Stimulated activated naive CD8-positive, alpha-beta T cell treated with anti-CD3 and anti-CD28 coated beads, Interleukin-15, amount 100 ng/mL, for 72 hours (primary cell): ENCODE data around the gene ZNF385D.

Source experiments
- ATAC-seq: fragments of 150-1000 bp; cut with Tn5 transposase; 2 replicates; pipeline ENCODE4 v1.10.0; 2021; ENCODE audit warnings: mild to moderate bottlenecking, moderate library complexity
- DNase-seq, 2 donors: peaks; one replicate each; pipeline ENCODE4 v3.0.0; 2021 to 2022
- H3K27ac Mint-ChIP-seq, 2 donors: one replicate each; pipeline ENCODE4 v1.8.0; 2022; ENCODE audit warnings: mild to moderate bottlenecking in 2 of 2, mixed read lengths in 2 of 2, moderate library complexity in 2 of 2
- H3K27me3 Mint-ChIP-seq: one replicate; pipeline ENCODE4 v1.8.0; 2022; ENCODE audit warnings: mixed read lengths
- H3K4me1 Mint-ChIP-seq: one replicate; pipeline ENCODE4 v1.8.0; 2022; ENCODE audit warnings: mild to moderate bottlenecking, mixed read lengths
- H3K4me3 Mint-ChIP-seq, 2 donors: one replicate each; pipeline ENCODE4 v1.8.0; 2022; ENCODE audit warnings: mild to moderate bottlenecking in 2 of 2, mixed read lengths in 2 of 2, moderate library complexity in 1 of 2
- H3K9me3 Mint-ChIP-seq, 2 donors: one replicate each; pipeline ENCODE4 v1.8.0; 2022; ENCODE audit warnings: mixed read lengths in 2 of 2

The ZNF385D gene

GRCh38 chr3:21750831-21751391 lies at the start of gene ZNF385D:
ZNF385D (minus strand) TSS chr3:21751210; CDS start chr3:21750916, 294 bp downstream.
- H3K4me3 Mint-ChIP-seq = no peak within 1 kb of the TSS
- no peak within 1 kb of the TSS for H3K27ac Mint-ChIP-seq
- DNase-seq (no peak), ATAC-seq (no peak)
- peaks cover 2 to 7% of the 10 kb centered on the region in 2 donors for H3K9me3 Mint-ChIP-seq
- no peaks in the 10 kb centered on the region for H3K4me1 Mint-ChIP-seq
- peaks cover 13% of the 10 kb centered on the region for H3K27me3 Mint-ChIP-seq

GRCh38 chr3:21798356-21799088 lies 47.5 kb upstream of the ZNF385D start:
- DNase-seq (no peak), ATAC-seq (no peak)
- Mint-ChIP-seq H3K27ac (no peak overlapping the region), H3K9me3 (peaks cover 10 to 17% of the 10 kb centered on the region in 2 donors), H3K4me3 (no peak overlapping the region), H3K4me1 (no peaks in the 10 kb centered on the region), H3K27me3 (no peaks in the 10 kb centered on the region)

DNA sequence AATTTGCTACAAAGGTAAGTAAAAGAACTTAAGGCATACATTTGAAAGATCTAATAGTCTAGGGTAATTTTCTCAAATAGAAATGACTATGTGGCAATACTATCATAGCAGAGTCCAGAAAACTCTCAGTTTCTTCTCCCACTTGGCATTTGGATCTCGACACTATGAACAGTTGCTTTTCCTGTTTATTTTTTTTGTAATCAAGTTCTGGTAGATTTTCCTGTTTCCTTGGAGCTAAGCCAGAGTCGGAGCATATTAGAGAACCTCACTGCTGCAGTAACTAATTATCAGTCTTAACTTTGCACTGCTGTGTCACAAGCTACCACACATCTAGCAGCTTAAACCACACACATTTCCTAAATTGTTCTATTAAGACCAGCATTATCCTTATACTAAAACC lies 44.9 kb upstream of the ZNF385D start:
- Mint-ChIP-seq H3K27ac (no peak overlapping the region), H3K9me3 (peaks cover 10 to 13% of the 10 kb centered on the region in 2 donors), H3K27me3 (no peaks in the 10 kb centered on the region)

GRCh38 chr3:21795152-21795837 lies 44.3 kb upstream of the ZNF385D start:
- Mint-ChIP-seq H3K4me1 (no peaks in the 10 kb centered on the region), H3K27me3 (no peaks in the 10 kb centered on the region), H3K9me3 (peaks cover 10 to 13% of the 10 kb centered on the region in 2 donors), H3K4me3 (no peak overlapping the region), H3K27ac (no peak overlapping the region)
- DNase-seq = no peak
- ATAC-seq = no peak

More for the DNA sequence above, 44.9 kb upstream of the ZNF385D start:
- DNase-seq (no peak), ATAC-seq (no peak)
- Mint-ChIP-seq H3K4me3 (no peak overlapping the region), H3K4me1 (no peaks in the 10 kb centered on the region)

DNA sequence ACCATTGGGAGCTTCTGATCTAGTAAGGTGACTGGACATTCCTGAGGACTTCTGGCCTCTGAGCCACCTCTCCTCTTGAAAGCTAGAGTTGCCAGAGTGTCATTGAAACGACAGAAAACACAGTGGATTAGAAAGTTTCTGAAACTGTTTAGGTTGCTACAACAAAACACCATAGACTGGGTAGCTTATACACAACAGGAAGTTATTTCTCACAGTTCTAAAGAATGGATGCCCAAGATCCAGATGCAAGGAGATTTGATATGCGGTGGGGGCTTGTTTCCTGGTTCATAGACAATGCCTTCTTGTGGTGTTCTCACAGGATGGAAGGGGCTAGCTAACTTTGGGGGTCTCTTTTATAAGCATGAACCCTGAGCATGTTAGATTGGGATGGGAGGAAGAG lies 43.3 kb upstream of the ZNF385D start:
- H3K27ac Mint-ChIP-seq = no peak overlapping the region

DNA sequence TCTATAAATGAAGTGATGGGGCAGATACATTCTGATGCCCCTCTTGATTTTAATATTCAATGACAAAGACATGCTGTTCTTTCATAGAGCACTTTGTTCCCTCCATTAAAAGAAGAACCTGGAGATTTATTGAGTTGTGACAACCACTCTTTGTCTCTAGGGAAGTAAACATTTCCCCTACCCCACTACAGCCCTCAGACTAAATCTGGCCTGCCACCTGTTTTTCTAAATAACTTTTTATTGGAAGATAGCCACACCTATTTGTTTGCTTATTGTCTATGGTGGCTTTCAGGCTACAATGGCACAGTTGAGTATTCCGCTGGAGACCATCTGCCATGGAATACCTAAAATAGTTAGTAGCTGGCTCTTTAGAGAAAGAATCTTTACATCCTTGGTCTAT lies 41.2 kb upstream of the ZNF385D start:
- DNase-seq (no peak), ATAC-seq (no peak)
- Mint-ChIP-seq H3K27ac (no peak overlapping the region), H3K9me3 (peaks cover 5 to 6% of the 10 kb centered on the region in 2 donors), H3K27me3 (no peaks in the 10 kb centered on the region), H3K4me3 (no peak overlapping the region), H3K4me1 (no peaks in the 10 kb centered on the region)

More for the DNA sequence above, 43.3 kb upstream of the ZNF385D start:
- DNase-seq (no peak), ATAC-seq (no peak)
- Mint-ChIP-seq H3K4me1 (no peaks in the 10 kb centered on the region), H3K27me3 (no peaks in the 10 kb centered on the region), H3K9me3 (peaks cover 8% of the 10 kb centered on the region in 2 donors), H3K4me3 (no peak overlapping the region)

DNA sequence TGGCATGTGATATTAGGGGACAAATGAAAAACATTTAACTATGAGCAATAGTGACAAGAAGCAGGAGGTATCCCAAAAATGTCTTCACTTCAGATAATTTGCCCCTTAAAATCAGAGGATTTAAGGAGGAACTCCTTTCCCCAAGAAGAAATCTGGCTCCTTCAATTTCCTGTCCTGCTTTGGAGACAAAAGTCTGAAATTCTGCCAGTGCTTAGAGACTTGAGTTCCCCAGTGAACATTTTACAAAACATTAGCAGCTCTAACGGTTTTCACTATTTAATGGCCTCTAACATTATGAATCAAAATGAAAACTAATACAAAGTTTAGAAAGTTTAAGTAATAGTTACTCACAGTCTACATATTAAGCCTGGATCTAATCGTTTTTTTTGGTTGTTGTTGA lies 40.3 kb upstream of the ZNF385D start:
- ATAC-seq (no peak), DNase-seq (no peak)
- Mint-ChIP-seq H3K27ac (no peak overlapping the region), H3K9me3 (peaks cover 9 to 10% of the 10 kb centered on the region in 2 donors), H3K4me1 (no peaks in the 10 kb centered on the region), H3K4me3 (no peak overlapping the region), H3K27me3 (no peaks in the 10 kb centered on the region)

GRCh38 chr3:21790466-21790865 lies 39.5 kb upstream of the ZNF385D start:
- ATAC-seq = no peak
- Mint-ChIP-seq H3K27me3 (no peaks in the 10 kb centered on the region), H3K9me3 (peaks cover 5 to 10% of the 10 kb centered on the region in 2 donors), H3K27ac (no peak overlapping the region), H3K4me3 (no peak overlapping the region), H3K4me1 (no peaks in the 10 kb centered on the region)
- DNase-seq = no peak

- Mint-ChIP-seq H3K27me3 (no peaks in the 10 kb centered on the region), H3K27ac (no peak overlapping the region), H3K4me3 (no peak overlapping the region), H3K4me1 (no peaks in the 10 kb centered on the region), H3K9me3 (peaks cover 5 to 10% of the 10 kb centered on the region in 2 donors)
- no peak for ATAC-seq
- no peak for DNase-seq
Measured at GRCh38 chr3:21789730-21790129, 38.7 kb upstream of the ZNF385D start.

DNA sequence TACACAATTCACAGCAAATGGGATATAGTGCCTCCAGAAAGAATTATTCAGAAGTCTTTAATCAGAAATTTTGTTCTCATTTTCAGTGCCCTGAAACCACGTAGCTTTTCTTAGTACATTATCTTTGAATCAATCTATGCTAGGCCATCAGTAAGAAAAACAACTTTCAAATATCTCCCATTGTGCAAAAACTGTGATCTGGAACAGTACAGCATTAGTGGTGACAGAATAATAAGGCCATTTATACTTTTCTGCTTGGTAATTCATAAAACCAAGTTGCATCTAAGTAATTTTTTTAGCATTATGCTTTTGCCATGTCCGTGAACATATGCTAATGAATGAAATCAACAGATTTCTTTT lies 35.4 kb upstream of the ZNF385D start:
- DNase-seq (no peak), ATAC-seq (no peak)
- no peak overlapping the region for H3K4me3 Mint-ChIP-seq
- no peaks in the 10 kb centered on the region for H3K4me1 Mint-ChIP-seq
- H3K27me3 Mint-ChIP-seq = no peaks in the 10 kb centered on the region
- peaks cover 5 to 10% of the 10 kb centered on the region in 2 donors for H3K9me3 Mint-ChIP-seq
- H3K27ac Mint-ChIP-seq = no peak overlapping the region

DNA sequence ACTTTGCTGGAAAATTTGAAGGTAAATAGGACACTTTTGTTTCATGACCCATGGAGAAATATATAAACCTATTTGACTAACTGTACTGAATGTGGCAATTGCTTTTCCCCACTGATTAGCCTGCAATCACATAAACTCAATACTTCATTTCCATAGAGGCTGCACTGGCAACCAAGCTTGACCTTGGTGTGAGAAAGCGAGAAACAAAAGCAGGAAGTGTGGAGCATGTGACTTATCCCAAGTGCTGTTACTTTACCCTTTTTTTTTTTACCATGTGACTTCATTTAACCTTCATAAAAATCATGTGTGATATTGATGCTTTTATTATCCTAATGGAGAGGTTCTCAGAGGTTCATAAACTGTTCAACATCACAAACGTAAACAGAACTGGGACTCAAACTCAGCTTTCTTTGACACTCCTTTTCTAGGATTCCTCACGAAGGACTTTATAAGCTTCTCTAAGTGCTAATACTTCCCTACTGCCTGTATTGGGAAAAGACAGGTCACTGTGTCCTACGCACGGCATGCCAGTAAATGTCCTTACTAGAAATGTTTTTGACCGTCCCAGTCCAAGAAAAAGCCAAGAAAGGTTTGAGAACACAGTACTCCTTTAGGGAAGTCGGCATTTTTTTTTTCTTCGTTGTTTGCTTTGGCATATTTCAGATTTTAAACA lies 34.9 kb upstream of the ZNF385D start:
- Mint-ChIP-seq H3K9me3 (peaks cover 5 to 10% of the 10 kb centered on the region in 2 donors), H3K27ac (no peak overlapping the region), H3K27me3 (no peaks in the 10 kb centered on the region), H3K4me3 (no peak overlapping the region), H3K4me1 (no peaks in the 10 kb centered on the region)
- no peak for DNase-seq
- no peak for ATAC-seq

DNA sequence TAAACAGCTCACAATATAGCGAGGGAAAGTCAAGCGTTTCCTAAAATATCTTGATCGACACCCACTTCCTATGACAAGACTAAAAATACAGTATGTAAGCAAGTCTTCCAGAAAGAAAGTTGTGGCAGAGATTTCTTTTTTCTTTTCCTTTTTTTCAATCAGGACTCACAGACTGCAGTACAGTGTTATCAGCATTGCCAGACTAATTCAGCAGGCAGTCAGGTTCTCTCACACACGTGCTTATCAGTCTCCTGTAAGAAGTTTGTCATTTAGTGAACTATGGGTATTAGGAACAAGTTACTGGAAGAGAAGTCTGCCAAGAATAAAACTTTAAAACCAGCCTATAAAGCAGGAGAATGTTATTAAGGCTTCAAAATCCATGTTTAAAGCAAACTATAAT lies 32.8 kb upstream of the ZNF385D start:
- Mint-ChIP-seq H3K27ac (no peak overlapping the region), H3K9me3 (peaks cover 5 to 10% of the 10 kb centered on the region in 2 donors), H3K4me3 (no peak overlapping the region), H3K4me1 (no peaks in the 10 kb centered on the region), H3K27me3 (no peaks in the 10 kb centered on the region)
- DNase-seq = no peak
- no peak for ATAC-seq

GRCh38 chr3:21781355-21781754 lies 30.3 kb upstream of the ZNF385D start:
- no peaks in the 10 kb centered on the region for H3K27me3 Mint-ChIP-seq
- ATAC-seq (no peak), DNase-seq (no peak)
- H3K4me1 Mint-ChIP-seq = no peaks in the 10 kb centered on the region
- H3K9me3 Mint-ChIP-seq = peaks cover 0 to 10% of the 10 kb centered on the region in 2 donors
- H3K27ac Mint-ChIP-seq = no peak overlapping the region
- no peak overlapping the region for H3K4me3 Mint-ChIP-seq

DNA sequence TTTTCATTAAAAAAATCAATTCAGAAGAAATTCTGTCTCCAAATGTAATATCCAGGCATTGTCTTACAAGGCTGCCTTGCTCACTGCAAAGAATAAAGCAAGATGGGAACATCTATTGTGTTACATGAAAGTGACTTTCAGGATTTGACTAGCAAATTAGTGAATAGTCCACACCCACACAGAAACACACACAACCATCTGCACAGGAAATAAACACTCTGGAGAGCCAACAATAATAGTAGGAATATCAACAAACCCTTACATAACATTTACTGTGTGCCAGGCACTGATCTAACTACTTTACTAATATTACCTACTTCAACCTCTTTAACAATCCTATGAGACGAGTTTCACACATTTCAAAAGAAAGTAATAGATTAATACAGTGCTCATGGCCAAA lies 28.9 kb upstream of the ZNF385D start:
- Mint-ChIP-seq H3K4me1 (no peaks in the 10 kb centered on the region), H3K27me3 (no peaks in the 10 kb centered on the region), H3K4me3 (no peak overlapping the region), H3K9me3 (peaks cover 0 to 10% of the 10 kb centered on the region in 2 donors), H3K27ac (no peak overlapping the region)
- DNase-seq (no peak), ATAC-seq (no peak)

DNA sequence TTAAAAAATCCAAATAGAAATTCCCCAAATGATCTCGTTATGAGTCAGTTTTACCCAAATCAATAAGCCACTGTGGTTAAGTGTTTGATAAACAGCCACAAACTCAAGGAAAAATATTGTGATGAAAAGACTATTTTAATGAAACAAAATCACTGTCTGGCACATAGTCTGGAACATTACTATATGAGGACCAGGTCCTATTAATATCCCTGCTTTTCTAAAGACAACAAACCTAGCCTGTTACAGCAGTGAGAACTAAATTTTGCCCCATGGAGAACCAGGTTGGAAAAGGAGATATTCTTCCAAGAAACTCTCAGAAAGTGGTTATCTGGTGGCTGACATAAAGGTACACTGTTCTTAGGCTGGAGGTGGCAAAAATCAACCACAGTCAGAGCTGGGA lies 27.7 kb upstream of the ZNF385D start:
- Mint-ChIP-seq H3K9me3 (peaks cover 9 to 20% of the 10 kb centered on the region in 2 donors), H3K4me1 (no peaks in the 10 kb centered on the region), H3K27ac (no peak overlapping the region), H3K4me3 (no peak overlapping the region), H3K27me3 (no peaks in the 10 kb centered on the region)
- DNase-seq = no peak
- no peak for ATAC-seq

- no peak overlapping the region for H3K4me3 Mint-ChIP-seq
- H3K9me3 Mint-ChIP-seq = peaks cover 11 to 24% of the 10 kb centered on the region in 2 donors
- no peak overlapping the region for H3K27ac Mint-ChIP-seq
- H3K27me3 Mint-ChIP-seq = no peaks in the 10 kb centered on the region
- ATAC-seq (no peak), DNase-seq (no peak)
- no peaks in the 10 kb centered on the region for H3K4me1 Mint-ChIP-seq
Measured at GRCh38 chr3:21777821-21778220, 26.8 kb upstream of the ZNF385D start.
